Fibroblast of villous mesenchyme (primary cell): ENCODE measurements around the gene ZNRF3. TPM values are rescaled to one million over a fixed set of nuclear protein-coding genes. Genes with fewer than 3 reads are reported as not detected.
"Not testable (repeated sequence)": the region's sequence is repeated elsewhere in the genome, so short reads cannot be mapped to it uniquely, and the experiment has no call there.

Experiments used
- DNase-seq: peaks from one replicate; pipeline ENCODE4 v3.0.0-alpha.2; 2010; ENCODE audit warnings: low read depth
- H3K4me3 ChIP-seq: 2 replicates; pipeline ENCODE4 v1.5.1; 2011; ENCODE audit warnings: low read depth, mild to moderate bottlenecking, low read length
- total RNA-seq: library from RNA; depleted of rRNA; stranded (reverse); fragments of >200 nt; gene quantifications from 2 replicates; pipeline ENCODE4 v1.2.3, GENCODE V29; 2012
- TF ChIP-seq, protein P1 (sequence below): IDR thresholded peaks from 2 replicates; pipeline ENCODE4 v1.5.1; 2012; ENCODE audit warnings: low read depth, mild to moderate bottlenecking, low read length; ENCODE audit not compliant: insufficient read depth

ZNRF3 gene
- total RNA-seq, 1 donor = 1.7 TPM

DNA sequence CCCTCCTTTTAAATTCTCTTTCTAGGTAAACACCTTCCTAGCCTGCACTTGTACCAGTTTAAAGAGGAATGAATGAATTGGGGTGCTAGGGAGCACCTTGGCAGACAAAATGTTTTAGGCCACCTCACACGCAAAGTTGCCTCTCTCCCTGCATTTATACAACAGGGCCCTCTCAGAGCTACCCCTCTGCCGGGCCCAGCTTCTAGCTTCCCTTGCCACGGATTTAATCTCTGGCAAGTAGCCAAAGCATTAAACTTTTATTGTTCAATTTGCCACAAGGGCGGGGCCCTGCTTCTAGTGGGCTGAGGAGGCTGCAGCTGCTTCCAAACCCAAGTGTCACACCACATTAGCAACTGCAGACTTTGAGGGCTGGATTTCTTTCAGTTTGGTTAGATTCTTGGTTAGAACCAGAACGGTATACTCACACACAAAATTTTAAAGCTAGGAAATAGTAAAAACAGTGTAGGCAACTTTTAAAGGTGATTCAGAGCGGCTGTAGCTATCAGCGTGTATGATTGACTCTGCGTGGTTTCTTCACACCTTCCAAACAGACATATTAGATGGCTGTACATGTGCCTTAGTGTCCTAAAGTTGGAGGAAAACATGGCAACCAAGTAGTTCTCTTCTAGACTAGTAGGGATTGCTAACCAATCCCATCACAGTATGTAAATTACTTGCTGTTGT, 196.0 kb downstream of the ZNRF3 start:
- no peak overlapping the region for H3K4me3 ChIP-seq
- TF ChIP-seq, protein P1, sequence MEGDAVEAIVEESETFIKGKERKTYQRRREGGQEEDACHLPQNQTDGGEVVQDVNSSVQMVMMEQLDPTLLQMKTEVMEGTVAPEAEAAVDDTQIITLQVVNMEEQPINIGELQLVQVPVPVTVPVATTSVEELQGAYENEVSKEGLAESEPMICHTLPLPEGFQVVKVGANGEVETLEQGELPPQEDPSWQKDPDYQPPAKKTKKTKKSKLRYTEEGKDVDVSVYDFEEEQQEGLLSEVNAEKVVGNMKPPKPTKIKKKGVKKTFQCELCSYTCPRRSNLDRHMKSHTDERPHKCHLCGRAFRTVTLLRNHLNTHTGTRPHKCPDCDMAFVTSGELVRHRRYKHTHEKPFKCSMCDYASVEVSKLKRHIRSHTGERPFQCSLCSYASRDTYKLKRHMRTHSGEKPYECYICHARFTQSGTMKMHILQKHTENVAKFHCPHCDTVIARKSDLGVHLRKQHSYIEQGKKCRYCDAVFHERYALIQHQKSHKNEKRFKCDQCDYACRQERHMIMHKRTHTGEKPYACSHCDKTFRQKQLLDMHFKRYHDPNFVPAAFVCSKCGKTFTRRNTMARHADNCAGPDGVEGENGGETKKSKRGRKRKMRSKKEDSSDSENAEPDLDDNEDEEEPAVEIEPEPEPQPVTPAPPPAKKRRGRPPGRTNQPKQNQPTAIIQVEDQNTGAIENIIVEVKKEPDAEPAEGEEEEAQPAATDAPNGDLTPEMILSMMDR = no peak
- DNase-seq = no peak

DNA sequence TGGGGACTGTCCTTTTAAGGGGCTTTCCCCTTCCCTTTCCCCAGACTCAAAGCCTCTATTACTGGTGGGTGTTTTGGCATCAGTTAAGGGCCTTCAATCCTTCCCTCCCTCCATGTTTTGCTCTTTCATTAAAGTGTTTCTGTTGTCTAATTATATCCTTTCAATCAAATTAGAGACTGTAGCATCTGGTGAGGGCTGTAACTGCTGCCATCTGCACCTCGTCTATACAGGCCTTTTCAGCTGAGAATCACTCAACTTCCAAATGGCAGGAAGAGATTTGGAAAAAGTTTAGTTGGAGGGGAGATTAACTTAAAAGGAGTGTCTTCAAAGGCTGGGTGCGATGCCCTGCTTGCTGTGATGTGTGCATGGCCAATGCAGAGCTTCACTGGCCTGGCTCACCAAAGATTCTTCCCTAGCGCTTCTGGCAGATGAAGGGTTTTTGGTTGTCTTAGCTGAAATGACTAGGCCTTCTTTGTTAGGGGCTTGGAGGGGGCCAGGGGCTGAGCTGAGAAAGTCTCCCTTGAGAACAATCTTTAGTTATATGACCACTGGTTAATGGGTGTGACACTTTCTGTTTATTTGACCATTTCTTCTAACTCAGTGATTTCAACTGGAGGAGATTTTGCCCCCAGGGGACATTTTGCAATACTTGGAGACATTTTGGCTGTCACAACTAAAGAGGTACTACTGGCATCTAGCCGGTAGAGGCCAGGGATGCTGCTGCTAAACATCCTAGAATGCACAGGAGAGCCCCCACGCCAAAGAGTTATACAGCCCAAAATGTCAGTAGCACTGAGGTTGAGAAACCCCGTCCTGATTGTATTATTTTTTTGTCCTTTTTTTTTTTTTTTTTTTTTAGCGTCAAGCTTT, 197.0 kb downstream of the ZNRF3 start:
- no peak overlapping the region for H3K4me3 ChIP-seq
- peak; percentile 54 for DNase-seq
- TF ChIP-seq, protein P1 = no peak

DNA sequence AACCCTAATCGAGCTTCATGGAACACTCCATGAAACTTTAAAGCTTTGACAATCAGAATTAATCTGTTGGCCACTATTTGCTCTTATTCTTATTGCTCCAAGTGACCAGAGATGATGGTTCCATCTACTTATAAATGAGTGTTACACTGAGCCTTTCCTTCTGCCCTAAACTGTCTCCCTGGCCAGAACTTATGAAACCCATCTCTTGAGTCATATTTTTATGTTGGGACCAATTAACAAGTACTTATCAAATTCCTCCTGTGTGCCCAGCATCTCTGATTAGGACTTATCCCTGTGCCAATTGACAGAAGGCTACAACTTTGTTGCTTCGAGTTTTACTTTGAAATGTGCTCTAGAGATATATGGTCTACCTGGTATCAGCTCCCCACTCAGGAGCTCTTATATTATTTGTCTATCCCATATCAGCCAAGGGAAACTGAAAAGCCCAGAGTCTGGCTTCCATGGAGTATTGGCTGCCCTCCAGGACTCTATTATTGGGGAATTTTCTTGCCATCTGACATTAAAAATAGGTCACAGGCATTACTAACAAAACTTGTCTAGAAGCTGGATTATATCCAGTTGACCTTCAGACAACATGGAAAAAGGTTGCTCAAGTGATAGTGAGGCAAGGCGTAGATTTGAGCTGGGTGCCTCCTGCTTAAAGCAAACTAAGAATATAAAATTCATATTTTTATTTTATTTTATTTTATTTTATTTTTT, 198.3 kb downstream of the ZNRF3 start:
- TF ChIP-seq, protein P1 = no peak
- no peak overlapping the region for H3K4me3 ChIP-seq
- DNase-seq = no peak

DNA sequence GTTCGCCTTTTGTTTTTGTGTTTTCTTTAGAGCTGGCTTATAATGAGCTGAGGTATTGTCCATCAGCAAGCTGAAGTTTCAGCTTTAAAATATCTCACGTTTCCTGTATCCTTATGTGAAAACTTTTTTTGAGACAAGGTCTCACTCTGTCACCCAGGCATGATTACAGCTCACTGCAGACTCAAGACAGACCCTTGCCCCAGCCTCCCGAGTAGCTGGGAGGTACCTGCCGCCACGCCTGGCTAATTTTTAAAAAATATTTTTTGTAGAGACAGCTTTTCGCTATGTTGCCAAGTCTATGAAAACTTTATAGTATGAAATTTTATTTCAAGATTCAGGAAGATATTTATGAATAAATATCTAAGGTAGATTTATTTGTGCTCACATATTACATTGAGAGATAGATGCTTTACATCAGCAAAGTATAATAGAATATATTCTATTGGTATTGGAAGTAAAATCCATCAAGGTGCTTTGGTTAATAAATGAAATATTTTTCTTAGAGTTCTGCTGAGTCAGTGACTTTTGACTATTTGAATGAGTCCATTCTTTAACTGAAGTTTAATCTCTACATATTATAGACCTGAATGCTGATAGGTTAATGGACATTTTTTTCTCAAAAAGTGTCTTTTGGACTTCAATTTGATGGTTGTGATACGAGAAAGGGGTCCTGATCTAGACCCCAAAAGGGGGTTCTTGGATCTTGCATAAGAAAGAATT, 199.6 kb downstream of the ZNRF3 start:
- no peak overlapping the region for H3K4me3 ChIP-seq
- TF ChIP-seq, protein P1 = no peak

DNA sequence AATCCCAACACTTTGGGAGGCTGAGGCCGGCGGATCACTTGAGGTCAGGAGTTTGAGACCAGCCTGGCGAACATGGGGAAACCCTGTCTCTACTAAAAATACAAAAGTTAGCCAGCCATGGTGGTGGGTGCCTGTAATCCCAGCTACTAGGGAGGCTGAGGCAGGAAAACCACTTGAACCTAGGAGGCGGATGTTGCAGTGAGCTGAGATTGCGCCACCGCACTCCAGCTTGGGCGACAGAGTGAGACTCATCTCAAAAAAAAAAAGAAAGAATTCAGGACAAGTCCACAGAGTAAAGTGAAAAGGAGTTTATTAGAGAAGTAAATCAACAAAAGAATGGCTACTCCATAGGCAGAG, 200.2 kb downstream of the ZNRF3 start:
- H3K4me3 ChIP-seq, DNase-seq: not testable (repeated sequence)

More for the DNA sequence above, 199.6 kb downstream of the ZNRF3 start:
- no peak for DNase-seq

DNA sequence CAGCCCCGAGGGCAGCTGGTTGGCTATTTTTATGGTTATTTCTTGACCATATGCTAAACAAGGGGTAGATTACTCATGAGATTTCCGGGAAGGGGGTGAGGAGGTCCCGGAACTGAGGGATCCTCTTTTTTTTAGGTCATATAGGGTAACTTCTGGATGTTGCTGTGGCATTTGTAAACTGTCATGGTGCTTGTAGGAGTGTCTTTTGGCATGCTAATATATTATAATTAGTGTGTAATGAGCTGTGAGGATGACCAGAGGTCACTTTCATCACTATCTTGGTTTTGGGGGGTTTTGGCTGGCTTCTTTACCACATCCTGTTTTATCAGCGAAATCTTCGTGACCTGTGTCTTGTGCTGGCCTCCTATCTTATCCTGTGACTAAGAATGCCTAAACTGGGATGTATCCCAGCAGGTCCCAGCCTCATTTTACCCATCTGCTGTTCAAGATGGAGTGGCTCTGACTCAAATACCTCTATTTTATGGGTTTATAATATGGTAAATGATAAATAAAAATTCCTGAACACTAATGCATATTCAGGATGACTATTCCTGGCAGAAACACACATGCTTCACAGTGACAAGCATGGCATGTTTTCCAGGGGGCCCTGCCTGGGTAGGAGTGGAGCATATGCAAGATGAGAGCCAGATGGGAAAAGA, 200.7 kb downstream of the ZNRF3 start:
- TF ChIP-seq, protein P1 = no peak
- H3K4me3 ChIP-seq = no peak overlapping the region
- DNase-seq = peak; percentile 80
